Endometrial microvascular endothelial cells (primary cell): Measurements from ENCODE around the gene ZBTB18. TPM values are rescaled to one million over a fixed set of nuclear protein-coding genes. Genes with fewer than 3 reads are reported as not detected.
"Not testable (repeated sequence)": the region's sequence is repeated elsewhere in the genome, so short reads cannot be mapped to it uniquely, and the experiment has no call there.

ENCODE experiments used
- in situ Hi-C: cut with HindIII; loops from 2 replicates; pipeline ENCODE4 v1.10.0; 2017; ENCODE audit warnings: low sequenced_read_pairs, low pct_unique_long_range_greater_than_20kb; ENCODE audit errors: inconsistent ontology term
- total RNA-seq: library from RNA; depleted of rRNA; stranded (reverse); fragments of >200 nt; gene quantifications from one replicate; pipeline ENCODE4 v1.2.3, GENCODE V29; 2015; ENCODE audit errors: inconsistent ontology term

Gene ZBTB18
- total RNA-seq, 1 donor from 2014 or later = 23.1 TPM

GRCh38 chr1:244035358-244035757 is 15.7 kb upstream of the ZBTB18 start:
- in situ Hi-C loops = no loop called here

GRCh38 chr1:244037252-244037651 is 13.8 kb upstream of the ZBTB18 start:
- in situ Hi-C loops = no loop called here

- in situ Hi-C loops = no loop called here
Observed at GRCh38 chr1:244041466-244042120, 9.5 kb upstream of the ZBTB18 start.

GRCh38 chr1:244042293-244042692 is 8.8 kb upstream of the ZBTB18 start:
- in situ Hi-C loops = no loop called here

GRCh38 chr1:244044423-244044822 is 6.7 kb upstream of the ZBTB18 start:
- in situ Hi-C loops = no loop called here

DNA sequence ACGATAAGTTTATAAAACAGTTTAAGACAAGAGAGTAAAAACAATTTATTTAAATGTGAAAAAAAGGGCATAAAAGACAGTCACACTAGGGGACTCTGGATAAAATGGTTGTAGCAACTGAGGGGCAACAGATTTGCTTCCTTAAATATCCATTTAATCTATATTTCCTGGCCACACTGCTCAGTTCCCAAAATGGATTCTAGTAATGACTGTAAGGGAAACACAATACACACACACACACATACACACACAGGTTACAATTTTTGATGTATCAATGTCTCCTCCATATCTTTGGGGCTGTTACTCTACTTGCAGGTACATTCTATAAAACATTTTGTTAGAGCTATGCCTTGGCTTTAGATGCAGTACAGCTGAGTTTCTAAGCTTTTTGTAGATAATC is 4.8 kb upstream of the ZBTB18 start:
- in situ Hi-C loops = not testable (repeated sequence)

DNA sequence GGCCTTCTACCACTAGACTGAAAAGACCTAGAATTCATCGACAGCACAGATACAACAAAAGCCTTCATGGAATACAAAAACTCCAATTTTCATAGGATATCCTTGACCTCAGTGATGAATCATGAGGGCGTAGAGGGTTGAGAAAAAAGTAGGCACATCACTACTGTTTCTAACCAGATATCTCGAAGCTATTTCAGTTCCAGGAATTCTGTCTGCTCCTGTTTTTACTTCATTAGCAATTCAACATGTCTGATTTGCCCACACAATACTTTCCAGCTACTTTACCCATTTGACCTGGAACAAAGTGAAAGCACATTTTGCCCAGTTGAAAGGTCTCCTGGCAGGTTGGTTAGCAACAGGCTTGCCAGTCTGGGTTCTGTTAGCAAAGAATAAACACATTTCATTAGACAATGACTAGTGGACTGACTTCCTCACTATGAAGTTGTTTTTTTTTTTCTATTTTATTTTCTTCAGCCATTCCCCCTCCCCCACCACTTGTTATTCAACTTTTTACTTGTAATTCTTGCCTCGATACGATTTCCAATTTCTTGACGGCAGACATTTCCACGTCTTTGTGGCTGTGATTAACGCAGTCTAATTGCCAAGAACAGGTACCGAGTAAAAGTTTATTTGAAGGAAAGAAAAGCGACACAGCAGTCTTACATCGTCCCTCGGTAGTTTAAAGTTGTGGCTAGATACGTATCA is 4.0 kb upstream of the ZBTB18 start:
- in situ Hi-C loops = no loop called here

- in situ Hi-C loops = no loop called here
Observed at GRCh38 chr1:244047621-244048255, 3.3 kb upstream of the ZBTB18 start.

- in situ Hi-C loops = no loop called here
Observed at GRCh38 chr1:244048256-244049161, 2.6 kb upstream of the ZBTB18 start.

DNA sequence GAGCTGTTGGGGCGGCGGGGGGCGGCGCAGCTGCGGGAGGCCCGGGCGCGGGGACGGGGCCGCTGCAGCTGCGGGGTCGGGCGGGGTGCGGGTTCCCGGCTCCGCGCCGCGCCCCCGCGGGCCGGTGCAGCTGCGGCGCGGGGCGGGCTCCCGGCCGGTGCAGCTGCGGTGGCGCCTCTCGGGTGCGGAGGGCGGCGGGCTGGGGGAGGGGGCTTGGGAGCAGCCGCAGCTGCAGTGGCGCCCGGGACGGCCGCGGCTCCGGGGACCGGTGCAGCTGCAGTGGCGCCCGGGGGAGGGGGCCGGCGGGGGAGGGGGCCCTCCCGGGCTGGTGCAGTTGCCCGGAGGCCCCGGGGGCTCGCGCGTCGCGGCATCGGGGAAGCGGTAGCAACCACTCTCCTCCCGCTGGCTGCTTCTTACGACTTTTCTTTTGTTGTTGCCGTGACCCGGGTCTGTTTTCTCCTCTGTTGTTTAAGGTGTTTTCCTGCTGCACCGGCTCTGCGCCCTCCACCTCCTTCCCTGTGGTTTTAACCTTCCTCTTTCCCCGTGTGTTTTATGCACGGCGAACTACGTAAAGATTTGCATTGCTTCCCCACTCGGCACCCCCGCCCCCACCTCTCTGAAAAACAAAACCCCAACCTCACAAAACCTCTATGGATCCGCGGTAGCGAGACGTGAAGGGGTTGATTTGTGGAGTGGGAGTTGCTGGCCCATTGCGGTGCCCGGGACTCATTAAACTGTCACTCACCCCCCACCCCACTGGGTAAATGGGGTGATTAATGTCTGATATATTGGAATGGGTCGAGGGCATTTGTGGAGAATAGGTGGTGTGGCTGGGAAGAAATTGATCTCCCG is 1.7 kb upstream of the ZBTB18 start:
- in situ Hi-C loops = no loop called here

GRCh38 chr1:244050014-244050834 is 859 bp upstream of the ZBTB18 start:
- in situ Hi-C loops = no loop called here

GRCh38 chr1:244052016-244052727 is 1.1 kb downstream of the ZBTB18 start:
- in situ Hi-C loops = no loop called here

DNA sequence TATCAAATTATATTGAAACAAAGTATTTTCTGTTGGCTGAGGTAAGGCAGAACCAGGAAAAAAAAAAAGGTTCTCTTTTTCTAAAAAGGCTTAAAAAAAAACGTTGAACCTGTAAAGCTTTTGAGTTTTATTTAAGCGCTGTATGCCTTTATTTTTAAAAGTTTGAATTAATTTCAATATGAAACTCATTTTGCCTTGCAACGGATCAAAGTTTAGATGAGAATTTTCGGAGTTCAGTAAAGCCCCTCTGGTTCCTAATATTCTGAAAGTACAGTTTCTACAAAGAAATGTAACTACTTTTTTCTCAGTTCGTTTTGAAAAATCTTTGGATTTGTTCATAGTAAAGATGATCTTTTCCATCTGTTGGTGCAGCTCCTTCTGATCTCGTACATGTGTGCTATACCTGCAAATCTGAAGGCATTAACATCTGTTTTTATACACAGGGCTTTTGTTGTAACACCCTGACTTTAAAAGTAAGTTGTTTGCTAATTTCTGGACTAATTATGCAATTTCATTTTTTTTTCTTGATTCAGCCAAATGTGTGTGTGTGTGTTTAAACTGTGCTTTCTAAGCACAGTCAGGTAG is 1.7 kb downstream of the ZBTB18 start:
- in situ Hi-C loops = no loop called here

DNA sequence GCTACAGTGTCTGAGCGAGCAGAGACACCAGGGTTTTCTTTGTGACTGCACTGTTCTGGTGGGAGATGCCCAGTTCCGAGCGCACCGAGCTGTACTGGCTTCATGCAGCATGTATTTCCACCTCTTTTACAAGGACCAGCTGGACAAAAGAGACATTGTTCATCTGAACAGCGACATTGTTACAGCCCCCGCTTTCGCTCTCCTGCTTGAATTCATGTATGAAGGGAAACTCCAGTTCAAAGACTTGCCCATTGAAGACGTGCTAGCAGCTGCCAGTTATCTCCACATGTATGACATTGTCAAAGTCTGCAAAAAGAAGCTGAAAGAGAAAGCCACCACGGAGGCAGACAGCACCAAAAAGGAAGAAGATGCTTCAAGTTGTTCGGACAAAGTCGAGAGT is 2.7 kb downstream of the ZBTB18 start:
- in situ Hi-C loops = no loop called here

- in situ Hi-C loops = no loop called here
Observed at GRCh38 chr1:244054247-244054923, 3.3 kb downstream of the ZBTB18 start.

GRCh38 chr1:244054924-244055263 is 3.8 kb downstream of the ZBTB18 start:
- in situ Hi-C loops = no loop called here
